Adrenal gland (tissue), 5 donors: ENCODE data around the gene PRR15.

Source experiments
- CTCF ChIP-seq, 6 experiments: fragments of 450-650 bp in 4 of 6; fragments of 200-600 bp in 2 of 6; sonication (generic) in 1 of 6; IDR thresholded peaks; 1 replicate in 5 of 6; 2 replicates in 1 of 6; pipeline versions ENCODE4 v1.5.1 to v1.8.0; 2016 to 2021; ENCODE audit warnings: antibody characterized with exemption in 6 of 6, mild to moderate bottlenecking in 2 of 6, moderate library complexity in 1 of 6
- POLR2A ChIP-seq, 2 donors: fragments of 450-650 bp; IDR thresholded peaks; one replicate each; pipeline ENCODE4 v1.6.1; 2017; ENCODE audit warnings: antibody characterized with exemption in 2 of 2, mild to moderate bottlenecking in 2 of 2, moderate library complexity in 1 of 2
- donor health status: DM: no; HTN: no; CAD: no.

- TF ChIP-seq CTCF (IDR thresholded peaks at IDR 0.05) (no peak), POLR2A (IDR thresholded peaks at IDR 0.05) (no peak)
Observed at GRCh38 chr7:29604052-29604451, 40.4 kb downstream of the PRR15 start.
